GM19035 (cell line): ENCODE measurements around the gene PTPRT.

Experiments
- ATAC-seq: cut with Tn5 transposase; IDR thresholded peaks from one replicate; pipeline ENCODE4 v1.9.1; 2021; ENCODE audit not compliant: unreplicated experiment

PTPRT gene

GRCh38 chr20:42978184-42978974, 211.3 kb downstream of the PTPRT start:
- no peak for ATAC-seq

- ATAC-seq = no peak
These were observed 213.7 kb downstream of the PTPRT start for GRCh38 chr20:42975974-42976373.

- no peak for ATAC-seq
These were observed 215.4 kb downstream of the PTPRT start for GRCh38 chr20:42974347-42974746.

- no peak for ATAC-seq
These were observed 217.1 kb downstream of the PTPRT start for GRCh38 chr20:42972591-42972990.

- no peak for ATAC-seq
These were observed 221.0 kb downstream of the PTPRT start for GRCh38 chr20:42968746-42969145.

GRCh38 chr20:42963796-42964195, 225.9 kb downstream of the PTPRT start:
- ATAC-seq = no peak

GRCh38 chr20:42961771-42962170, 227.9 kb downstream of the PTPRT start:
- ATAC-seq = no peak

- no peak for ATAC-seq
These were observed 229.7 kb downstream of the PTPRT start for GRCh38 chr20:42959996-42960395.

GRCh38 chr20:42958367-42959069, 231.2 kb downstream of the PTPRT start:
- ATAC-seq = no peak

- ATAC-seq = no peak
These were observed 232.0 kb downstream of the PTPRT start for GRCh38 chr20:42957704-42958095.

- no peak for ATAC-seq
These were observed 232.5 kb downstream of the PTPRT start for GRCh38 chr20:42957018-42957703.

- no peak for ATAC-seq
These were observed 234.0 kb downstream of the PTPRT start for GRCh38 chr20:42955713-42956112.

- ATAC-seq = no peak
These were observed 234.8 kb downstream of the PTPRT start for GRCh38 chr20:42954951-42955350.

- ATAC-seq = no peak
These were observed 239.8 kb downstream of the PTPRT start for GRCh38 chr20:42949950-42950349.

- no peak for ATAC-seq
These were observed 244.3 kb downstream of the PTPRT start for GRCh38 chr20:42945234-42945994.

GRCh38 chr20:42941629-42942028, 248.1 kb downstream of the PTPRT start:
- no peak for ATAC-seq

- no peak for ATAC-seq
These were observed 251.1 kb downstream of the PTPRT start for GRCh38 chr20:42938441-42939205.

- ATAC-seq = no peak
These were observed 253.2 kb downstream of the PTPRT start for GRCh38 chr20:42936482-42936881.

- no peak for ATAC-seq
These were observed 265.5 kb downstream of the PTPRT start for GRCh38 chr20:42924215-42924614.

- no peak for ATAC-seq
These were observed 266.3 kb downstream of the PTPRT start for GRCh38 chr20:42923348-42923918.
